Measurements from ENCODE around the gene VAMP2.

The VAMP2 gene

DNA sequence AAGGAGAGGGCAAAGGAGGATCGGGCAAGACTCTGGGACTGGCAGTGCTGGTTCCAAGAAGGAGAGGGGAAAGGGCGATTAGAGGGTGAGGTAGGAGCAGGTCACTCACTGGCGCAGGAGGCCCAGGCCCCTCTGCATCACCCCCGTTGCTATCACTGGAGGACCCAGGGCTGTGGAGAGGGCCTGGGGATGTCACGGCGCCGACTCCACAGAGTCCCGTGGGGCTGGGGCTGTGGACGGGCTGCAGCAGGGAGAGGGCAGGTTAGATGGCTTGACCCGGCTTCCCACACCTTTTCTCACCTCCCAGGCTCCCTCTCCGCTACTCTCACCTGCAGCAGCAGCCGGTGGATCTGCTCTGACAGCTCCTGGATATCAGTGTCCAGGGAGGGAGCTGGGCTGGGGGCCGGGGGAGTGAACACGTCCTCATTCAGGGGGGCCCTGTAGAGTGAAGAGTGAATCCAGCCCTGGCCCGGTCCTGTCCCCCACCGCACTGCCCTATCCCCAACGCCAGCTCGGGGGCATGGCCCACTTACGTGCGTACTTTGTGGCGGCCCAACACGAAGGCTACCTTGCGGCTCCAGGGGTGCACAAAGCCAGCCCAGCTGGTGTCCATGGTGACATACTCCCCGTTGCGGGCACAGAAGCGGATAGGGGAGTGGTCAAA, 15.5 kb downstream of the VAMP2 start:
- no peaks in the 10 kb centered on the region for H3K9me2 ChIP-seq (replicated peaks; ENCODE audit: low read depth, low read length)
- H3K36me3 ChIP-seq (ENCODE audit: insufficient read depth, low read length): peaks cover 32% of the 10 kb centered on the region; the same call in 1 of the 2 replicates

DNA sequence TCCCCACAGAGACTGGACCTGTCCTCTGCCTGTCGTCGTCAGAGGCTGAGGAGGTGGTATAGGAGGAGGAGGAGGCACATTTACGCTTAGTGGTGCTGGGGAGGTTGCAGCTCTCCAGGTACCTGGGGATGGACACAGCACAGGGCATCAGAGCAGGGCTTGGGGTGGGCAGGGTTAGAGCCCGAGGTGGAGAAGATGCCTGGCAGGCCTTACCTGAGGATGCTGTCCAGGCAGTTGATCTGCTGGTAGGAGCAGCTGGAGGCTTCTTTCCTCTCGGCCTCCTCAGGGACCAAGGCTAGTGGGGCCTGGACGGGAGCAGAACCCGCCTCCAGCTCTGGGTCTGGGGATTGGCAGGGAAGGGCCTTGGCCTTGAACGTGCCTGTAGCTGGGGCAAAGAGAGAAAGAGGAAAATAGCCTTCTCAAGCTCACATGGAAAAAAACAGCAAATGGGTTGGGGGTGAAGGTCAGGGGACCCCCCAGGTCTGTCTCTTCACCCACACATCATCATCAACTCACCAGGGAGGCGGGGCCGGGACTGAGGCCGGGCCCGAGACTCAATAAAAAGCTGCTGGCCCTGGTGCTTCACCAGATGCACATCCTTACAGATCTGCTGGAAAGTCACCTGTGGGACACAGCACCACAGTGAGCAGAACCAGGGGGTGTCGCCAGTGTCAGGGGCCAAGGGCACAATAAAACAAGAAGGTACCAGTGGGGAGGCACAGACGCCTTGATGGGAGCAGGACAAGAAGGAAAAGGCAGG, 16.2 kb downstream of the VAMP2 start:
- Histone ChIP-seq H3K9me3 (ENCODE audit: insufficient read depth, low read depth, low read length) (no peaks in the 10 kb centered on the region), H4K20me1 (ENCODE audit: insufficient read depth, low read length, poor library complexity, severe bottlenecking) (peaks cover 12% of the 10 kb centered on the region), H3K4me3 (ENCODE audit: low read length, poor library complexity, severe bottlenecking) (no peak overlapping the region), H3K27me3 (ENCODE audit: insufficient read depth, low read length, poor library complexity, severe bottlenecking) (no peaks in the 10 kb centered on the region), H3K4me2 (ENCODE audit: low read depth, low read length, poor library complexity, severe bottlenecking) (no peak overlapping the region), H3K79me2 (ENCODE audit: insufficient read depth, low read length) (peaks cover 11% of the 10 kb centered on the region; the same call in 1 of the 2 replicates), H2AFZ (ENCODE audit: low read length) (no peak overlapping the region), H3K9me2 (replicated peaks; ENCODE audit: low read depth, low read length) (no peaks in the 10 kb centered on the region), H3K4me1 (ENCODE audit: insufficient read depth, low read length, poor library complexity, severe bottlenecking) (peaks cover 10% of the 10 kb centered on the region), H3F3A (ENCODE audit: low read depth) (no peaks in the 10 kb centered on the region), H3K36me3 (ENCODE audit: insufficient read depth, low read length) (peaks cover 35% of the 10 kb centered on the region; the same call in 1 of the 2 replicates), H3K9ac (ENCODE audit: low read depth, low read length, poor library complexity, severe bottlenecking) (no peak overlapping the region)
- no peak for TF ChIP-seq CTCF (conservative IDR thresholded peaks at IDR 0.05; ENCODE audit: low read length)
- no peak for TF ChIP-seq EZH2phosphoT487 (IDR thresholded peaks at IDR 0.05; ENCODE audit: borderline replicate concordance)

More for the DNA sequence above, 15.5 kb downstream of the VAMP2 start:
- Histone ChIP-seq H3K4me3 (ENCODE audit: low read length, poor library complexity, severe bottlenecking) (no peak overlapping the region), H4K20me1 (ENCODE audit: insufficient read depth, low read length, poor library complexity, severe bottlenecking) (peaks cover 15% of the 10 kb centered on the region), H3K4me2 (ENCODE audit: low read depth, low read length, poor library complexity, severe bottlenecking) (no peak overlapping the region), H3K79me2 (ENCODE audit: insufficient read depth, low read length) (peaks cover 11% of the 10 kb centered on the region; the same call in 1 of the 2 replicates), H3K9ac (ENCODE audit: low read depth, low read length, poor library complexity, severe bottlenecking) (no peak overlapping the region), H3K9me3 (ENCODE audit: insufficient read depth, low read depth, low read length) (no peaks in the 10 kb centered on the region), H3K4me1 (ENCODE audit: insufficient read depth, low read length, poor library complexity, severe bottlenecking) (peaks cover 16% of the 10 kb centered on the region), H2AFZ (ENCODE audit: low read length) (no peak overlapping the region), H3F3A (ENCODE audit: low read depth) (no peaks in the 10 kb centered on the region), H3K27me3 (ENCODE audit: insufficient read depth, low read length, poor library complexity, severe bottlenecking) (no peaks in the 10 kb centered on the region)
- TF ChIP-seq CTCF (conservative IDR thresholded peaks at IDR 0.05; ENCODE audit: low read length) (no peak), EZH2phosphoT487 (IDR thresholded peaks at IDR 0.05; ENCODE audit: borderline replicate concordance) (no peak)

DNA sequence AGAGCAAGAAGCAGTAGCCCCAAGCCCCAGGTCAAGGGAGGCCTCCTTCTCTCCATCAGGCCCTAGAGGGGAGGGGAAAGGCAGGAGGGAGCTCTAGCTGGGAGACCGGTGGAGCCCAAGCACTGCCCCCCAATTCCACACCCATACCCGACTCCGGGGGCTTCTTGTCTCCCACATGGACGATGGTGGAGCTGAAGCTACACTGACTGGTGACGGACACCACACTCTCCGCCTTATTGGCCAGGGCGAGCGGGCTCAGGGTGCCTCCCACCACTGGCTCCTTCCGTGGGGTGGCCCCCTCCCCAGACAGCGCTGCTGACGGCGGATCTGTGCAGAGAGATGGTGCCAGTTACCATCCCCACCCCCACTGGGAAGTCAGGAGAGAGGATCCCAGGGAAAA, 16.9 kb downstream of the VAMP2 start:
- no peak for TF ChIP-seq EZH2phosphoT487 (IDR thresholded peaks at IDR 0.05; ENCODE audit: borderline replicate concordance)
- no peak for TF ChIP-seq CTCF (conservative IDR thresholded peaks at IDR 0.05; ENCODE audit: low read length)
- H4K20me1 ChIP-seq (ENCODE audit: insufficient read depth, low read length, poor library complexity, severe bottlenecking): peaks cover 8% of the 10 kb centered on the region
- no peaks in the 10 kb centered on the region for H3K9me3 ChIP-seq (ENCODE audit: insufficient read depth, low read depth, low read length)
- H3K4me1 ChIP-seq (ENCODE audit: insufficient read depth, low read length, poor library complexity, severe bottlenecking): peaks cover 6% of the 10 kb centered on the region
- peaks cover 9% of the 10 kb centered on the region; the same call in 1 of the 2 replicates for H3K79me2 ChIP-seq (ENCODE audit: insufficient read depth, low read length)
- H3K27me3 ChIP-seq (ENCODE audit: insufficient read depth, low read length, poor library complexity, severe bottlenecking): no peaks in the 10 kb centered on the region
- no peaks in the 10 kb centered on the region for H3K9me2 ChIP-seq (replicated peaks; ENCODE audit: low read depth, low read length)
- H3F3A ChIP-seq (ENCODE audit: low read depth): no peaks in the 10 kb centered on the region
- H3K36me3 ChIP-seq (ENCODE audit: insufficient read depth, low read length): peaks cover 41% of the 10 kb centered on the region; the same call in 1 of the 2 replicates
- no peak overlapping the region for H3K4me3 ChIP-seq (ENCODE audit: low read length, poor library complexity, severe bottlenecking)
- no peak overlapping the region for H2AFZ ChIP-seq (ENCODE audit: low read length)
- H3K9ac ChIP-seq (ENCODE audit: low read depth, low read length, poor library complexity, severe bottlenecking): no peak overlapping the region
- no peak overlapping the region for H3K4me2 ChIP-seq (ENCODE audit: low read depth, low read length, poor library complexity, severe bottlenecking)

Measured in Loucy (cell line).